Cortex of kidney (tissue), 1 donor: ENCODE measurements around the gene ACP5.

ENCODE experiments used
- DNase-seq: peaks from one replicate; lab custom pipeline; 2025; lab: John Stamatoyannopoulos, UW

Gene ACP5

DNA sequence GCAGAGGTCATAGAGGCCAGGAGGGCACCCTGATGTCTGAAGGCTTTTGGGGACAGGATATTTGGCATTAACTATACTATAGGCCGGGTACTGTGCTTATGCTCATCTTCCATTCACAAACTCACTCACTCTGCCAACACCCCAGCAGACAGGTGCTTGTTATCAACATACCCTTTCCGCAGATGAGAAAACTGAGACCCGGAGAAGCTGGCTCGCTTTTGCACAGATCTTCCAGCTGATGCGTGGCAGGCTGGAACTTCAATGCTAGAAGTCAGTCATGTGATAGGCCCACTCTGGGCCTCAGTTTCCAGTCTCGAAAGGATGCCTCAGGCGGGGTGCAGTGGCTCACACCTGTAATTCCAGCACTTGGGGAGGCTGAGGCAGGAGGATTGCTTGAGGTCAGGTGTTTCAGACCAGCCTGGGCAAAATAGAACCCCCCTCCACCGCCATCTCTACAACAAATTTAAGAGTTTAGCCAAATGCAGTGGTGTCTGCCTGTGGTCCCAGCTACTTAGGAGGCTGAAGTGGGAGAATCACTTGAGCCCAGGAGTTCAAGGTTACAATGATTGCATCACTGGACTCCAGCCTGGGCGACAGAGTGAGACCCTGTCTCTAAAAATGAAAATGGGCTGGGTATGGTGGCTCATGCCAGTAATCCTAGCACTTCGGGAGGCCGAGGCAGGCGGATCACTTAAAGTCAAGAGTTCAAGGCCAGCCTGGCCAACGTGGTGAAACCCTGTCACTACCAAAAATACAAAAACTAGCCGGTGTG, 29.3 kb downstream of the ACP5 start:
- DNase-seq: no peak

DNA sequence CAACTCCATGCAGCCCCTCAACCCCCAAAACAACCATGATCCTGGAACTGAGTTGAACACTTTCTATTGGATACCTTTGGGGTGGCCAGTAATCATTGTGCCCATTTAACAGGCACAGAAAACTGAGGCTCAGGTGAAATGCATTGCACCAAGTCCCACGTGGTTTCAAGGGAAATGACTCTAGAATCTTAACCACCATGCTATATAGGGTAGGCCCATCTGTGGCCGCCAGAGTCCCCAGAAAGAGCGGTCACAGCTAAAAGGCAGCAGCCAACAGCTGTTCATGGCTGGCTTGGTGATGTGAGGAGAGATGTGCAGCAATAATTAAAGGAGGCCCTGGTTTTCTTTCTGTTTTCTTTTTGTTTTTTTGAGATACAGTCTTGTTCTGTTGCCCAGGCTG, 36.2 kb downstream of the ACP5 start:
- DNase-seq: no peak

DNA sequence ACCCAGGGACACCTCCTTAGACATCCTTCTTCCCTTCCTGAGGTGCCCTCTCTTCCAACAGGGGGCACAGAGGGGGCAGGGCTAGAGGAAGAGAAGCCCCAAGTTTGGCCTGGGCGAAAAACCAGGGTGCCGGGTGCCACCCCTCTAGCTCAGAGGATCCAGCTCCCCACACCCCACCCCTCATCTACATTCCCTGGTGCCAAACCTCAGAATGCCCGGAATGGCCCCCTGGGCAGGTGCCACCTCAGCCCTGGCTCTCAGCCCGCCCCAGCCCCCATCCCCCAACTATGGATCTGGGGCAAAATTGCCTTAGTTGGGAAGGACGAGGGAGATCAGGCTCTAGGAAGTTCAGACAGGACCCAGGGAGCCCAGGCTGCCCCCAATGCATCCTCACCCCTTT, 36.8 kb downstream of the ACP5 start:
- DNase-seq: no peak

DNA sequence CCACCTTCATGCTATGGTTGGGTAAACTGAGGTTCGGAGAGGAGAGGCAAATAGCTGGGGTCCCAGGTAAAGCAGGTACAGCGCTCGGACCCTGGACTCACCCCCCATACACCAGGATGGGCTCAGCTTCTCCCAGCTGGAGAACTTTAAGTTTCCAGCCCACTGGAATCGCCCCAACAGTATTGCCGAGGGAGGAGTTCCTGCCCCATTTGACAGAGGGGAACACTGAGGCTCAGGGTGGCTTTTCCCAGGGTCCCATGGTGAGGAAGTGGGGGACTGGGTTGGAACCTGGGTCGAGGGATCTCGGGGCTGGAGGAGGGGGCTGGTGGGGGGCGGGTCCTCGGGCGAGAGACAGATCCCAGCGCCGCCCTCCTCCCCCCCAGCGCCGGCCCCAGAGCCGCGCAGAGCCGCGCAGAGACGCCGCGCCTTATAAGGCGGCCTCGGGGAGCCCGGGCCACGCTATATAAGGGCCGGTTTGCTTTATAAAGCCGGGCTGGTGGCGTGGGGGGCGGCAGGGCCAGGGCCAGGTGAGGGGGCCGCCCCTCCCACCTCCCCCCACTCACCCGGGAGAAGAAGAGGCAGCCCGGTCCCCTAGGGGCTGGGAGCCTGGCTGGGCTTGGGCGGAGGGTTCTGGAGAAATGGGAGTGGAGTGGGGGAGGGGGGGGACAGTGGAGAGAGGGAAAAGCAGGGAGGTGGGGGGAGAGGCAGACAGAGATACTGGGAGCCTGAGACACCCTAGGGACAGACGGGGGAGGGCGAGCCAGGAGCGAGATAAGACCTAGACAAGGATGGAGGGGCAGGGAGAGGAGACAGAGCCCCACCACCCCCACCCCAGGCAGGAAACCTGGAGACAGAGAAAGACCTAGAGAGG, 37.7 kb downstream of the ACP5 start:
- no peak for DNase-seq

DNA sequence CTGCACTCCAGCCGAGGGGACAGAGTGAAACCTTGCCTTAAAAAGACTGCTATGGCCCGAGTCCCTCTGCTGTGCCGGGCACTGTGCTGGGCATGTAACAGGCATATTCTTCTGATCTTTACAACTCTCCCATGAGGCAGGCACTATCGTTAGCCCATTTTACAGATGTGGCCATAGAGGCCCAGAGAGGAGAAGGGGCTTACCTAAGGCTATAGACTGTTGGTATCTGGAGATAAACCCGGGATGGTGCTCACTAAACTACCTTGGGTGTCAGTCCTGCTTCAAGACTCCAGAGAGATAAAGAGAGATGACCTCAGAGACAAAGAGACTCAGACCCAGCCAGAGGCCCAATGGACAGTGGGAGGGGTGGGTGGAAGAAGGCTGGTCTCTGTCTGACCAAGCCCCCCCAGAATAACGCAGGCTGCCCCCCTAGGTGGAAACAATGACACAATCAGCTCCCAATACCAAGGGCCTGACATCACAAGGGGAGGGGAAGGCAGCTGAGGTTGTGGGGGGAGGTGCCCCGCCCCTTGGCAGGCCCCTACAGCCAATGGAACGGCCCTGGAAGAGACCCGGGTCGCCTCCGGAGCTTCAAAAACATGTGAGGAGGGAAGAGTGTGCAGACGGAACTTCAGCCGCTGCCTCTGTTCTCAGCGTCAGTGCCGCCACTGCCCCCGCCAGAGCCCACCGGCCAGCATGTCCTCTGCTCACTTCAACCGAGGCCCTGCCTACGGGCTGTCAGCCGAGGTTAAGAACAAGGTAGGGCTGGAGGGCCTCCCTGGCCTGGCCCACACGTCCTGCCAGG, 39.0 kb downstream of the ACP5 start, which contains the start of gene CNN1:
CNN1 (plus strand) TSS at position 620 of the 805 bp plus-strand sequence; CDS start at position 697, 77 bp downstream.
- DNase-seq: no peak

GRCh38 chr19:11535792-11536595, 41.5 kb downstream of the ACP5 start:
- DNase-seq: no peak

DNA sequence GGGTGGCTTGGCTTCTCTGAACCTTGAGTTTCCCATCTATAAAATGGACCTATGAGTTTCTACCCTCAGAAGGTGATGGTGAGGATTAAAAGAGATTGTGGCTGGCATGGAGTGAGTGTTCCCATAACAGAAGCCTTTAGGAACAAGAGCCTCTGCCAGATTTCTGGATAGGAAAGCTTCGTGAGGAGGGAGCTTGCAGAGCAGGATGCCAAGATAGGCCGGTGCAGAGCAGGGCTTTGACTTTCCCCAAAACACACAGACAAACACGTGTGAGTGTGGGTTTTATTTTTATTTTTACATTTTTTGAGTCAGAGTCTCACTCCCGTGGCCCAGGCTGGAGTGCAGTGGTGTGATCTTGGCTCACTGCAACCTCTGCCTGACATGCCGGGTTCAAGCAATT, 42.5 kb downstream of the ACP5 start:
- DNase-seq: no peak

- DNase-seq: no peak
Measured at GRCh38 chr19:11534538-11534937, 42.9 kb downstream of the ACP5 start.

DNA sequence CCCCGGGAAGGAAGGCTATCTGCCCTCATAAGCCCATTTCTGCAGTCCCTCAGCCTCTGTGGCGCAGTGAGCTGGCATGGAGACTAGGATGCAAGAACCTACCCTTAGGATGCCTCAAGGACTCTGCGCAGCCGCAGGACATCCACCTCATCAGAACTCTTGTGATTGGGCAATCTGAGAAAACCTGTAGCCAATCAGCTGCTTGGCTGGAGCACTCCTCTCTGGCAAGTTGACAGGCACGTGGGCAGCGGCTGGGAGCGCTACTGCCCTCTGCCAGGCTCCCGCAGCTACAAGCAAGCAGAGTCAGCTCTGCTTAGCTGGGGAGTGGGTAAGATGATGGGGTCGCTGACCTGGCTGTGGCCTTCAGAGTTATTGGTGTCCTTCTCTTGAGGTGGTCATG, 47.0 kb downstream of the ACP5 start:
- DNase-seq: no peak

- DNase-seq: peak; percentile 78
Measured at GRCh38 chr19:11528551-11529341, 48.7 kb downstream of the ACP5 start, which contains the start of gene ECSIT. TSS of gene ECSIT (minus strand) at chr19:11529134. CDS start at chr19:11519170, 9,964 bp downstream.
